Progenitor cell of endocrine pancreas (in vitro differentiated cells): Measurements from ENCODE around the gene MLLT3. TPM values are rescaled to one million over a fixed set of nuclear protein-coding genes. Genes with fewer than 3 reads are reported as not detected.

ENCODE experiments used
- DNase-seq: peaks from one replicate; pipeline ENCODE4 v3.0.0; 2021; ENCODE audit warnings: low spot score; ENCODE audit not compliant: unreplicated experiment
- H3K27ac Mint-ChIP-seq: 2 replicates; pipeline ENCODE4 v1.8.0; 2021; ENCODE audit warnings: mild to moderate bottlenecking, moderate library complexity, mixed read lengths
- H3K27me3 Mint-ChIP-seq: 2 replicates; pipeline ENCODE4 v1.8.0; 2021; ENCODE audit warnings: mixed read lengths
- H3K36me3 Mint-ChIP-seq: 2 replicates; pipeline ENCODE4 v1.8.0; 2022; ENCODE audit warnings: mixed read lengths; ENCODE audit not compliant: insufficient read depth
- H3K4me1 Mint-ChIP-seq: 2 replicates; pipeline ENCODE4 v1.8.0; 2021; ENCODE audit warnings: low read depth, mixed read lengths
- H3K4me3 Mint-ChIP-seq: 2 replicates; pipeline ENCODE4 v1.8.0; 2021; ENCODE audit warnings: low read depth, mild to moderate bottlenecking, moderate library complexity, mixed read lengths
- H3K9me3 Mint-ChIP-seq: 2 replicates; pipeline ENCODE4 v1.8.0; 2021; ENCODE audit warnings: low read depth, mixed read lengths
- total RNA-seq: library from RNA; stranded (reverse); gene quantifications from 2 replicates; pipeline ENCODE4 v1.2.1, GENCODE V29; 2021
- TF ChIP-seq, protein P1 (sequence below): fragments of 200-600 bp; sonication (generic); IDR thresholded peaks from one replicate; pipeline ENCODE4 v1.5.0; 2021; ENCODE audit warnings: antibody characterized with exemption, mild to moderate bottlenecking; ENCODE audit not compliant: unreplicated experiment

The MLLT3 gene
- total RNA-seq, 1 donor from 2014 or later: 25.8 TPM

DNA sequence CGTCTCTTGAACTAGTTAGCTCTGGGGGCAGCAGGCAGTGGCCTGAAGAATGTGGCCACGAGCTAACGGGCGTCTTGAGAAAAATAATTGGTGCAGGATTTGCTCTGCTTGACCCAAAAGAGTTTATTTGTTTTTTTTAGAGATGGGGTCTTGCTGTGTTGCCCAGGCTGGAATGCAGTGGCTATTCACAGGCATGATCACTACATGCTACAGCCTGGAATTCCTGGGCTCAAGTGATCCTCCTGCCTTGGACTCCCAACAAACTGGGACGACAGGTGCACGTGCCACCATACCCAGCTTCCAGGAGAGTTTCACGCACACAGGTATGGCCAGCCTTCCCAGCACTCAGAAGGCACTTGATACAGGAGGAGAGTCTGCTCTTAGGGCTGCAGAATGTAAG lies 203.8 kb downstream of the MLLT3 start:
- no peak overlapping the region for H3K27ac Mint-ChIP-seq
- TF ChIP-seq, protein P1, sequence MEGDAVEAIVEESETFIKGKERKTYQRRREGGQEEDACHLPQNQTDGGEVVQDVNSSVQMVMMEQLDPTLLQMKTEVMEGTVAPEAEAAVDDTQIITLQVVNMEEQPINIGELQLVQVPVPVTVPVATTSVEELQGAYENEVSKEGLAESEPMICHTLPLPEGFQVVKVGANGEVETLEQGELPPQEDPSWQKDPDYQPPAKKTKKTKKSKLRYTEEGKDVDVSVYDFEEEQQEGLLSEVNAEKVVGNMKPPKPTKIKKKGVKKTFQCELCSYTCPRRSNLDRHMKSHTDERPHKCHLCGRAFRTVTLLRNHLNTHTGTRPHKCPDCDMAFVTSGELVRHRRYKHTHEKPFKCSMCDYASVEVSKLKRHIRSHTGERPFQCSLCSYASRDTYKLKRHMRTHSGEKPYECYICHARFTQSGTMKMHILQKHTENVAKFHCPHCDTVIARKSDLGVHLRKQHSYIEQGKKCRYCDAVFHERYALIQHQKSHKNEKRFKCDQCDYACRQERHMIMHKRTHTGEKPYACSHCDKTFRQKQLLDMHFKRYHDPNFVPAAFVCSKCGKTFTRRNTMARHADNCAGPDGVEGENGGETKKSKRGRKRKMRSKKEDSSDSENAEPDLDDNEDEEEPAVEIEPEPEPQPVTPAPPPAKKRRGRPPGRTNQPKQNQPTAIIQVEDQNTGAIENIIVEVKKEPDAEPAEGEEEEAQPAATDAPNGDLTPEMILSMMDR: no peak
- no peaks in the 10 kb centered on the region for H3K9me3 Mint-ChIP-seq
- H3K4me3 Mint-ChIP-seq: no peak overlapping the region
- no peaks in the 10 kb centered on the region for H3K27me3 Mint-ChIP-seq
- H3K4me1 Mint-ChIP-seq: peaks cover 4% of the 10 kb centered on the region
- no peak for DNase-seq
- peaks cover 5% of the 10 kb centered on the region for H3K36me3 Mint-ChIP-seq

DNA sequence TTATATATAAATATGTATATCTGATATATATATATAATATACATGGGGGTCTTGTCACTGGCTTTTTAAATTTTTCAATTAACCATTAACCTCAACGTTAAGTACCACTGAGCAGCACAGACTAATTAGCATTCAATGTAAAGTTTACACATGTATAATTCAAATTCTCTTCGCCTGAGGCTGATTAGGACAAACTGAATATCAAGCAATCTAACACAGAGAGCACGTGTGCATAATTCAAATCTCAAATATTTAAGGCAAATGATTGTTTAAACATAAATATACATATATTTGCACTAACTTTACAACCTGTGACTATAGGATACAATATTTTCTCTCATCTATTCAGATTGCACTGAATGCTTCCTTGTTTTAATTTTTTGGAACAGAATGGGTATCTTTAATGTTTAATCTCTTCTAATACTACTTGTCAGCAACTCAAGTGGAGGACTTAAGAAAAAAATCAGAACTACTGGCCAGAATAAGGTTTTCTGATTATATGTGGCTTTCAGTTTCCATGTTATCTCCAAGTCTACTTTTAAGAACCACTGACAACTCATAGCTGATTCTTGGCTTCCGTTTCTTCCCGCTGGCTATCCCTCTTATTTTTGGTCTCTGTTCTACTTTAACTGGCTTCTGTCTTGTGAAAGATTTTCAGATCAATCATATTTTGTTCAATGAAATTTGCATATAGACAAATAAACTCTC lies 204.8 kb downstream of the MLLT3 start:
- DNase-seq: no peak
- H3K4me3 Mint-ChIP-seq: no peak overlapping the region

DNA sequence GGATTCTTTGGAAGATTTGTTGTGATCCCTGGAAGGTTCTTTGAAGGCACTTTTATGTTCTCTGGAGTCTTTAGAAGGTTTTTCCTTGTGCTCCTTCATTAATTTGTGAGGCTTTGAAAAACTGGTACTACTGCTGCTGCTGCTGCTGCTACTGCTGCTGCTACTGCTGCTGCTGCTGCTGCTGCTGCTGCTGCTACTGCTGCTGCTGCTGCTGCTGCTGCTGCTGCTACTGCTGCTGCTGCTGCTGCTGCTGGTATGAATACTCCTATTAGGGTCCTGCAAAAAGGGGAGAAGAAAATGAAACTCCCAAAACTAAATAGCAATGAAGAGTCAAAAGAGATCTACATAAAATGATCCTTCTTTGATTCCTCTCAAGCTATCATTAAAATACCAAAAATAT lies 208.1 kb downstream of the MLLT3 start:
- no peaks in the 10 kb centered on the region for H3K9me3 Mint-ChIP-seq
- no peak overlapping the region for H3K27ac Mint-ChIP-seq
- TF ChIP-seq, protein P1: no peak
- H3K36me3 Mint-ChIP-seq: peaks cover 10% of the 10 kb centered on the region
- peaks cover 4% of the 10 kb centered on the region for H3K4me1 Mint-ChIP-seq
- no peaks in the 10 kb centered on the region for H3K27me3 Mint-ChIP-seq
- H3K4me3 Mint-ChIP-seq: no peak overlapping the region
- DNase-seq: no peak

More for the DNA sequence above, 204.8 kb downstream of the MLLT3 start:
- Mint-ChIP-seq H3K27me3 (no peaks in the 10 kb centered on the region), H3K27ac (no peak overlapping the region), H3K4me1 (peaks cover 4% of the 10 kb centered on the region), H3K36me3 (peaks cover 7% of the 10 kb centered on the region), H3K9me3 (no peaks in the 10 kb centered on the region)
- TF ChIP-seq, protein P1: no peak

DNA sequence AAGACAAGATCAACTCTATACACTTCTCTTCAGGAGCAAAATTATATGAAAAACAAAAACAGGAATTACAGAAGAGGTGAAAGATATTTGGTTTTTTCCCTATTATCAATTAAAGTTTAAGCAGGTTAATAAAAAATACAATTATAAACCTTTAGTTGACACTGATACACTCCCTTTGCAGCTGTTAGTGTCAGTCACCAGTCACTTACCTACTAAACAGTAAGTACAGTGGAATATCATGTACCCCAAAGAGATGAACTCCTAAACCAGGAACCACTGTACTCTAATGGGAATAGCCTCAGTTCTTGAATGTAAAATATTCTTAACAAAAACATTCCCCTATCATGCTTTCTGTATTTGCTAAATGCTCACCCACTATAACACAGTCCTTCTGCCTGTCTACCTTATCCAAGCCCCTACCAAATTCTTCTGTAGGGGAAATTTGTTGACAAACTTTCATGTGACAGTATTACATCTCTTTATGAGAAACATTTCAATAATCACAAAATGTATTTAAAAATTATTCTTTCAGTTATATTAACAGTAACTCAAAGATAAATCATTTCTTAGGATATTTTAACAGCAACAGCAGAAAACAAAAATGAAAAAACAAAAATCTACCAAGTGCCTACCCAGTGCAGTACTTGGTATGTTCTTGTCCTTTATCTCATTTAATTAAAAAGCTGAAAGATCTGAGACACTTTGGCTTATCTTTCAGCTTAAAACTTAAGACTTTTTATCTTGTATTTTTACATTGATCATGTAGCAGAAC lies 212.8 kb downstream of the MLLT3 start:
- Mint-ChIP-seq H3K4me3 (no peak overlapping the region), H3K27ac (no peak overlapping the region), H3K4me1 (peaks cover 2% of the 10 kb centered on the region), H3K27me3 (no peaks in the 10 kb centered on the region), H3K36me3 (peaks cover 10% of the 10 kb centered on the region), H3K9me3 (no peaks in the 10 kb centered on the region)
- no peak for DNase-seq
- TF ChIP-seq, protein P1: no peak

DNA sequence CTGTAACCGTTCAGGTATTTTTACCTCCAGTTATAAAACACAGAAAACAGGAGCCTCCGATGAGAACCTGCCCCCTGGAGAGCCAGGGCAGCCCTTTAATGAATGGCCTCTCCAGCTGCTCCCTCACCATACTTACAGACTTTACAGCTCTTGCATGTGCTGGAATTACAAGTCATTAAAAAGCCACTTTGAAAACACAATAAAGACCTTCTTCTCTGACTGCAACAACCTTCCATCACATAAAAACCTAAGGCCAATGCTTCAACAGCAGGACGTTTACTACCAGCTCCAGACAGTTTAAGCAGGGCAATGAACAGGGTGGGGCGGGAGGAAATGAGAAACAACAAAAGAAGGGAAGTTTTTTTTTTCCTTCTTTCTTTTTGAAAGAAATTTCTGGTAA lies 213.8 kb downstream of the MLLT3 start:
- Mint-ChIP-seq H3K36me3 (peaks cover 4% of the 10 kb centered on the region), H3K9me3 (no peaks in the 10 kb centered on the region), H3K4me1 (peaks cover 2% of the 10 kb centered on the region), H3K27ac (no peak overlapping the region), H3K4me3 (no peak overlapping the region), H3K27me3 (no peaks in the 10 kb centered on the region)
- DNase-seq: no peak
- TF ChIP-seq, protein P1: no peak
